Right renal cortex interstitium (tissue), 3 donors: ENCODE measurements around the gene ACOT4. TPM values are rescaled to one million over a fixed set of nuclear protein-coding genes. Genes with fewer than 3 reads are reported as not detected.
"Not testable (repeated sequence)": the region's sequence is repeated elsewhere in the genome, so short reads cannot be mapped to it uniquely, and the experiment has no call there.

Experiments used
- DNase-seq, 3 donors: peaks; one replicate each; pipeline ENCODE4 v3.0.0-alpha.2; 2013; ENCODE audit warnings: low read depth in 3 of 3, low spot score in 2 of 3
- polyA plus RNA-seq, 3 donors: library from polyadenylated mRNA; unstranded; fragments of 120-200 nt; gene quantifications; one replicate each; pipeline ENCODE4 v1.2.1, GENCODE V29; 2013; ENCODE audit not compliant: insufficient read length in 3 of 3

ACOT4 gene, protein sequence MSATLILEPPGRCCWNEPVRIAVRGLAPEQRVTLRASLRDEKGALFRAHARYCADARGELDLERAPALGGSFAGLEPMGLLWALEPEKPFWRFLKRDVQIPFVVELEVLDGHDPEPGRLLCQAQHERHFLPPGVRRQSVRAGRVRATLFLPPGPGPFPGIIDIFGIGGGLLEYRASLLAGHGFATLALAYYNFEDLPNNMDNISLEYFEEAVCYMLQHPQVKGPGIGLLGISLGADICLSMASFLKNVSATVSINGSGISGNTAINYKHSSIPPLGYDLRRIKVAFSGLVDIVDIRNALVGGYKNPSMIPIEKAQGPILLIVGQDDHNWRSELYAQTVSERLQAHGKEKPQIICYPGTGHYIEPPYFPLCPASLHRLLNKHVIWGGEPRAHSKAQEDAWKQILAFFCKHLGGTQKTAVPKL
- 1 to 10 TPM; 2.9 to 4.6 (median 3.8) TPM for polyA plus RNA-seq

DNA sequence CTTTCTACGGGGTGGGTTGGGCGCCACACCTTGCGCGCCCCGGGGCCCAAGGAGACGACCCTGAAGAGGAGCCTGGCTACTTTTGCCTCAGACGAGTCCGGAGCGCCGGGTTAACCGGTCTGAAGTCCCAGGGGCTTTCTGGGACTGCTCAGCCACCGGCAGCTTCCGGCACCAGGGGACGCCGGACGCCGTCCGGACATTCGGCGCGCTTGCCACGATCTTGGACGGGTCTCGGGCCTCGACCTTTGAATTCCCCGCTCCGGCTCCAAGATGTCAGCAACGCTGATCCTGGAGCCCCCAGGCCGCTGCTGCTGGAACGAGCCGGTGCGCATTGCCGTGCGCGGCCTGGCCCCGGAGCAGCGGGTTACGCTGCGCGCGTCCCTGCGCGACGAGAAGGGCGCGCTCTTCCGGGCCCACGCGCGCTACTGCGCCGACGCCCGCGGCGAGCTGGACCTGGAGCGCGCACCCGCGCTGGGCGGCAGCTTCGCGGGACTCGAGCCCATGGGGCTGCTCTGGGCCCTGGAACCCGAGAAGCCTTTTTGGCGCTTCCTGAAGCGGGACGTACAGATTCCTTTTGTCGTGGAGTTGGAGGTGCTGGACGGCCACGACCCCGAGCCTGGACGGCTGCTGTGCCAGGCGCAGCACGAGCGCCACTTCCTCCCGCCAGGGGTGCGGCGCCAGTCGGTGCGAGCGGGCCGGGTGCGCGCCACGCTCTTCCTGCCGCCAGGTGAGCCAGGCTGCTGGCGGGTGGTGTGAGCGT lies at the start of gene ACOT4:
ACOT4 (plus strand) TSS at position 184 of the 760 bp plus-strand sequence; CDS start at position 271, 87 bp downstream.
- DNase-seq = no peak

DNA sequence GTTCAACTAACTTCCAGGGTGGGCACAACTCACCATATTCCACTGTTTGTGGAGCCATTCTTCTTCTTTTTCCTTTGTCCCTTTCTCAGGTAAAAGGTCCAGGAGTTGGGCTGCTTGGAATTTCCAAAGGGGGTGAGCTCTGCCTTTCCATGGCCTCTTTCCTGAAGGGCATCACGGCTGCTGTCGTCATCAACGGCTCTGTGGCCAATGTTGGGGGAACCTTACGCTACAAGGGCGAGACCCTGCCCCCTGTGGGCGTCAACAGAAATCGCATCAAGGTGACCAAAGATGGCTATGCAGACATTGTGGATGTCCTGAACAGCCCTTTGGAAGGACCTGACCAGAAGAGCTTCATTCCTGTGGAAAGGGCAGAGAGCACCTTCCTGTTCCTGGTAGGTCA lies 48.7 kb upstream of the ACOT4 start:
- not testable (repeated sequence) for DNase-seq

DNA sequence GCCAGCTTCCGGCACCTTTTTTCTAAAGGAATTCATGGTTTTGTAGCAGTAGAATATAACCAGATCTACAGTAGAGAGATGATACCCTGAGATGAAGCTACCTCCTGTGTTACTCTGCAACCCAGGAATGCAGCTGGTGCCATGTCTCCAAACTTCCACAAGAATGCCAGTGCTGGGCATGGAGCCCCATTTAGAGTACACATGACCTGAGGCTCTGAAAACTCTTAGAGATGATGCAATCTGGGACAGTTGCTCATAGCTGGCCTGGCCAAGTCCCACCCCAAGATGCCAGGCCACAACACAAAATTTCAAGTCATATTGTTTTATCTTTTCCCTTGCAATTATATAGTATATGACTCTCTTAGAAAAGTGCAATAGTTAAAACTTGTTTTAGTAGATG lies 46.3 kb upstream of the ACOT4 start:
- not testable (repeated sequence) for DNase-seq

DNA sequence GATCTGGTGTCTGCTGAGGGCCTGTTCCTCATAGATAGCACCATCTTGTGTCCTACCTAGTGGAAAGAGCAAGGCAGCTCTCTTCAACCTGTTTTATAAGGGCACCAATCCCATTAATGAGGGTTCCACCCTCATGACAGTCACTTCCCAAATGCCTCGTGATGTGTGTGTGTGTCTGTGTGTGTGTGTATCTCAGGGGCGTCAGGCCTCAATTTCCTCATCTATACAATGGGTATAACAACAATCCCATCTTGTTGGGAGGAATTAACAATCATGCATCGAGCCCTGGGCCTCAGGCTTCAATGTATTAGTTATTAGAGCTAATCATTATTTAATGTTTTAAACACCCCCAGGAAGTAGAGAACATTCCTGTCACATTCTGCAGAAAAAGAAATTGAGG lies 42.6 kb upstream of the ACOT4 start:
- not testable (repeated sequence) for DNase-seq

DNA sequence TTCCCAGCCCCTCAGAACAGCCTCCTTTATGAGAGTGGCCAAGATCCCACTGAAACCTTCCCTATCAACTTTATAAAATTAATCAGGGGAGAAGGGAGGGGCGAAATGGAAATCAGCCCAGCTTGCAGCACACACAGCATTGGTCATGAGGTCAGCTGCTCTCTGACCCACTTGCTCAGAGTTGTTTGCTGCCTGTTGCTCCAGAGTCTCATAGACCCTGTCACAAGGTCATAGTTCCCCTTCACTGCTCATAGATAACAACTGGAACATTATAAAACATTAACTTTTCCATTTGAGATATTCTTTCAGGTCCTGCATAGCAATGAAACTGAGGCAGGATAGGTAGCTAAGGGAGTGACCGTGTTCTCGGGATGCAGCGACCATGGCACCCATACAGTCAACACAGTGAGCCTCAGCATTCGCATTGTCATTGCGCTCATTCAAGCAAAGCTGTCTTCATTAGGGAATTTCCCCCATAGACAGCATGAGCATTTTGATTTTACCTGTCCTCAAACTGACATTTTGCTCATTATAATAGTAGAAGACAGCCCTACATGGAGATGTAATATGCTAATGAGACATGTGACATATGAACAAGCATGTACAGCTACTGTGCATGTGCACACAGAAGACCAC lies 41.7 kb upstream of the ACOT4 start:
- DNase-seq = not testable (repeated sequence)

DNA sequence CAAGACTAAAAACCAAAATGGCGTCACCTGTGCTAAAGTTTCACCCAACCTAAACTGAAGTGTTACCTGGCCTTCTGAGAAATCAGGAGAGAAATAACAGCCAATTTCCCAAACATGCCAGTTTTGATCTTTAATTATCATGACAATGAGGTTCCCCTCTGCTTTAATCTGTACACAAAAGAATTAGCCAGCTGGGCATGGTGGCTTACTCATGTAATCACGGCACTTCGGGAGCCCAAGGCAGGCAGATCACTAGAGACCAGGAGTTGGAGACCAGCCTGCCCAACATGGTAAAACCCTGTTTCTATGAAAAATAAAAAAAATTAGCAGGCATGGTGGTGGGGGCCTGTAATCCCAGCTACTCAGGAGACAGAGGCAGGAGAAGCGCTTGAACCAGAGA lies 37.8 kb upstream of the ACOT4 start:
- no peak for DNase-seq

DNA sequence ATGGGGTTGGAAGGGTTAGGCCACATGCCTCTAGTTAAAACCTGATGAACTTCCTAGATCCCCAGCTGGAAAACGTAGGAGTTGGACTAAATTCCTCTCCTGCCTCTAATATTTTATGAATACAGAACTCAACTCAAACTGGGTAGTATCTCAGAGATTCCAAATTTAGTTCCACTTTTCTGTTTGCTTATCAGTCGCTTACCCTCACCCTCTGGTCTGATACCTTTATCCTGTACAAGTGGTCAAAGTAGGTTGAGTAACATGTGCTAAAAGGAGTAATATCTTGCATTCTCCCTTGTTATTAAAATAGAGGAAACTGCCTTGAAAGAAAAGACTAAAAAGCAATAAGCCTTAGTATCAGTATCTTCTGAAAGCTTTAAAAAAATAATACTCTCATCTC lies 34.5 kb upstream of the ACOT4 start:
- DNase-seq = not testable (repeated sequence)

DNA sequence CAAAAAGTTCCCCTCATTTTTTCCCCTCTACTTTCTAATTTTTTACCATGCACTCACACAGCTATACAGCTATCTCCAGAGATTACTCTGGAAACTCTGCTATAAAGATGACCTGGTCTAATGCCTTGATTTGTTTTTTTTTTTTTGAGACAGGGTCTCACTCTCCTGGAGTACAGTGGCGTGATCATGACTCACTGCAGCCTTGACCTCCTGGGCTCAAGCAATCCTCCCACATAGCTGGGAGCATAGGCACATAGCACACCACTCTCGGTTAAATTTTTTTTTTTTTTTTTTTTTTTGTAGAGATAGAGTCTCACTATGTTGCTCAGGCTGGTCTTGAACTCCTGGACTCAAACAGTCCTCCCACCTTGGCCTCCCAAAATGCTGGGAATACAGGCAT lies 33.4 kb upstream of the ACOT4 start:
- DNase-seq = not testable (repeated sequence)

DNA sequence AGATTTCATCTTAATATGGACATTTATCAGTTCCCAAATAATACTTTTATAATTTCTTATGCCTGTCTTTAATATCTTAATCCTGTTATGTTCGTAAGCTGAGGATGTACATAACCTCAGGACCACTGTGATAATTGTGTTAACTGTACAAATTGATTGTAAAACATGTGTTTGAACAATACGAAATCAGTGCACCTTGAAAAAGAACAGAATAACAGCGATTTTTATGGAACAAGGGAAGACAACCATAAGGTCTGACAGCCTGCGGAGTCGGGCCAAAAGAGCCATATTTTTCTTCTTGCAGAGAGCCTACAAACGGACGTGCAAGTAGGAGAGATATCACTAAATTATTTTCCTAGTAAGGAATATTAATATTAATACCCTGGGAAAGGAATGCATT lies 29.4 kb upstream of the ACOT4 start:
- not testable (repeated sequence) for DNase-seq

DNA sequence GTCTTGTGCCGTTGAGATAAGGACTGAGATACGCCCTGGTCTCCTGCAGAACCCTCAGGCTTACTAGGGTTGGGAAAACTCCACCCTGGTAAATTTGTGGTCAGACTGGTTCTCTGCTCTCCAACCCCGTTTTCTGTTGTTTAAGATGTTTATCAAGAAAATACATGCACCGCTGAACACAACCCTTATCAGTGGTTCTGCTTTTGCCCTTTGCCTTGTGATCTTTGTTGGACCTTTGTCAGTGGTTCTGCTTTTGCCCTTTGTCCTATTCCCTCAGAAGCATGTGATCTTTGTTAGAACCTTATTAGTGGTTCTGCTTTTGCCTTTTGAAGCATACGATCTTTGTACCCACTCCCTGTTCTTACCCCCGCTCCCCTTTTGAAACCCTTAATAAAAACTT lies 29.0 kb upstream of the ACOT4 start:
- DNase-seq = not testable (repeated sequence)

DNA sequence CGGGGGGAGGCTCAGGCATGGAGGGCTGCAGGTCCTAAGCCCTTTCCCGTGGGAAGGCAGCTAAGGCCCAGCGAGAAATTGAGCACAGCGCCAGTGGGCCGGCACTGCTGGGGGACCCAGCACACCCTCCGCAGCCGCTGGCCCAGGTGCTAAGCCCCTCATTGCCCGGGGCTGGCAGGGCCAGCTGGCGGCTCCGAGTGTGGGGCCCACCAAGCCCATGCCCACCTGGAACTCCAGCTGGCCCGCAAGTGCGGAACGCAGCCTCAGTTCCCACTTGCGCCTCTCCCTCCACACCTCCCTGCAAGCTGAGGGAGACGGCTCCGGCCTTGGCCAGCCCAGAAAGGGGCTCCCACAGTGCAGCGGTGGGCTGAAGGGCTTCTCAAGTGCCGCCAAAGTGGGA lies 25.2 kb upstream of the ACOT4 start:
- not testable (repeated sequence) for DNase-seq

DNA sequence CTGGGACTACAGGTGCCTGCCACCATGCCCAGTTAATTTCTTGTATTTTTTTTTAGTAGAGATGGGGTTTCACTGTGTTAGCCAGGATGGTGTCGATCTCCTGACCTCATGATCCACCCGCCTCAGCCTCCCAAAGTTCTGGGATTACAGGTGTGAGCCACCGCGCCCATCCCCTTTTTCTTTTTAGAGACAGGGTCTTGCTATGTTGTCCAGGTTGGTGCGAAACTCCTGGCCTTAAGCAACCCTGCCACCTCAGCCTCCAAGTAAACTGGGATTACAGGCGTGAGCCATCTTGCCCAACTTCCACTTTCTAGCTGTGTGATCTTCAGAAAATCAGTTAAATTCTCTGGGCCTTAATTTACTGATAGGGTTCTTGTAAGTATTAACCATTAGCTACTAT lies 24.7 kb upstream of the ACOT4 start:
- not testable (repeated sequence) for DNase-seq

DNA sequence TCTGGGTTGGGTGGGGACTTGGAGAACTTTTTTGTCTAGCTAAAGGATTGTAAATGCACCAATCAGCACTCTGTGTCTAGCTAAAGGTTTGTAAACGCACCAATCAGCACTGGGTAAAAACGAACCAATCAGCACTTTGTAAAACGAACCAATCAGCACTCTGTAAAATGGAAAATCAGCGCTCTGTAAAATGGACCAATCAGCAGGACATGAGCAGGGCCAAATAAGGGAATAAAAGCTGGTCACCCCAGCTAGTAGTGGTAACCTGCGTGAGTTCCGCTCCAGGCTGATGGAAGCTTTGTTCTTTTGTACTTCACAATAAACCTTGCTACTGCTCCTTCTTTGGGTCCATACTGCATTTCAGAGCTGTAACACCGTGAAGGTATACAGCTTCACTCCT lies 24.3 kb upstream of the ACOT4 start:
- no peak for DNase-seq

DNA sequence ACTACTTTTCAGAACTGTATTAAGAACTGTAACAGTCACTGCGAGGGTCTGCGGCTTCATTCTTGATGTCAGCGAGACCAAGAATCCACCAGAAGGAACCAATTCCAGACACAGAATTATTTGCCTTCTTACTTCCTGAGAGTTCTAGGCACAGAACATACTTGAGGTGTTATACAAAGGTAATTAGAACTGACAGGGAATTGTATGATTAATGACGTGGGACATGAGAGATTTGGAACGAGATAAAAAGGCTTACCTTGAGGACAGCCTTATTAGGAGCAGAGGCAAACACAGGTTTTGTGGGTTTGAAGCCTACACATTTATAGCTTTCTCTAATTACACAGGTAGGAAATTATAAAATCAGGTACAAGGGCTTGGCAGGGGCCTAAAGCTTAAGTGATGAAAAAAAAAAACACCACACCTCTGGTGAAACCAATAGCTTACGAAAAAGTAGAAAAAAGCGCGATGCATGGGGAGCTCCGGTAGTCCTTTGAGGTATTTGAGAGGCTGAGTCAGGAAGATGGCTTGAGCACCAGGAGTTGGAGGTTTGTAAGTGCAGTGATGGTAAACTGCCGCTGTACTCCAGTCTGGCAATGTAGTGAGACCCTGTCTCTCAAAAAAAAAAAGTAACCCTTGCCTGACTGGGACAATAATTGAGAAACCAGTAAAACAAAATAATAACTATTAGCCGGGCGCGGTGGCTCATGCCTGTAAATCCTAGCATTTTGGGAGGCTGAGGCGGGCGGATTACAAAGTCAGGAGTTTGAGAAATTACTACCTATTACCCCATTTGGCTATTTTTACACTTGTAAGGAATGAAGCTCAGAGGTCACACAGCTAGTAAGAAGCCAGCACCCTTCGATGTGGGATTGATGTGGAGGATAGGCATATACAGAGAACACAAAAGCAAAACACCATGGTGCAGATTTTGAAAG lies 23.5 kb upstream of the ACOT4 start:
- DNase-seq = no peak

DNA sequence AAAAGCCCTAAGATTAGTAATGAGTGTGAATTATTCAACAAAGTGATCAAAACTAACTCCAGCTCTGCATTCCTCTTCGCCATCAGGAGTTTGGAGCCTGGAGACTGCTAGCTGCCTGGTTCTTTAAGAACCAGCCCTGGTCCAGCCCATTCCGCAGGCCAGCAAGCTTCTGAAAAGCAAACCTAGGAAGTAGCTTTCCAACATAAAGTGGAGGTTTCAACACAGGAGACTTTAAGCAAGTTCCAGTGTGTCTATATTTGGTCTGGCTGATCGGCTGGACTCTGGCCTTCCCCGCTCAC lies 22.8 kb upstream of the ACOT4 start:
- DNase-seq = not testable (repeated sequence)

DNA sequence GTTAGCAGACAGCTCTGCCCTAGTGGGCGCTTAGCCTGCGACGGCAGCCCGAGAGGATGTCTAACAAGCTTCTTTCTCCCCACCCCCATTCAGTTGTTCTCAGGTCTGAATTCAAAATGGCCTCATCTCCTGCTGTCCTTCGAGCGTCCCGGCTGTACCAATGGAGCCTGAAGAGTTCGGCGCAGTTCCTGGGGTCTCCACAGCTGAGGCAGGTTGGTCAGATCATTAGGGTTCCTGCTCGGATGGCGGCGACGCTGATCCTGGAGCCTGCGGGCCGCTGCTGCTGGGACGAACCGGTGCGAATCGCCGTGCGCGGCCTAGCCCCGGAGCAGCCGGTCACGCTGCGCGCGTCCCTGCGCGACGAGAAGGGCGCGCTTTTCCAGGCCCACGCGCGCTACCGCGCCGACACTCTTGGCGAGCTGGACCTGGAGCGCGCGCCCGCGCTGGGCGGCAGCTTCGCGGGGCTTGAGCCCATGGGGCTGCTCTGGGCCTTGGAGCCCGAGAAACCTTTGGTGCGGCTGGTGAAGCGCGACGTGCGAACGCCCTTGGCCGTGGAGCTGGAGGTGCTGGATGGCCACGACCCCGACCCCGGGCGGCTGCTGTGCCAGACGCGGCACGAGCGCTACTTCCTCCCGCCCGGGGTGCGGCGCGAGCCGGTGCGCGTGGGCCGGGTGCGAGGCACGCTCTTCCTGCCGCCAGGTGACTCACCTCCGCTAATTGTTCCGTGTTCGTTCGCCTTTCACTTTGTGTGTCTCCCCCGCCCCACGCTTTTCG lies 22.3 kb upstream of the ACOT4 start, which contains the start of gene ACOT2:
ACOT2 (plus strand) TSS at position 29 of the 774 bp plus-strand sequence; CDS start at position 57, 28 bp downstream.
- DNase-seq = peak; percentile 80 to 85 (median 84)

DNA sequence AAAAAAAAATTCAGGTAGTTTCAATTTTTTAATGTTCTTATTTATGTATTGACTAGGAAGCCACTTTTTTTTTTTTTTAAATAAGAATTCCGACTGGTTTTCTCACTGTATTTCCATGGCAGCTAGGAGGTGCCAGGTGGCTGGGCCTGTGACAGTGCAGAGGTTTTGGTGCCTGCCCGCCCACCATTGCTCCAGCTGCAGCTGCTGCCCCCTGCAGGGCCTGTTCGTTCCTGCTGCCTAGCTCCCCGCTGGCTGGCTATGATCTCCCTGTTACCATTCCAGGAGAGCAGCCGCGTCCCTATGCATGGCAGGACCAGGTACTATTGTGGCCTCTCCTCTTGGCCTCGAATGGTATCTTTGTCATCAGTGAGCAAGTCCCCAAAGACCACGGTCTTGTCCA lies 20.8 kb upstream of the ACOT4 start:
- not testable (repeated sequence) for DNase-seq

DNA sequence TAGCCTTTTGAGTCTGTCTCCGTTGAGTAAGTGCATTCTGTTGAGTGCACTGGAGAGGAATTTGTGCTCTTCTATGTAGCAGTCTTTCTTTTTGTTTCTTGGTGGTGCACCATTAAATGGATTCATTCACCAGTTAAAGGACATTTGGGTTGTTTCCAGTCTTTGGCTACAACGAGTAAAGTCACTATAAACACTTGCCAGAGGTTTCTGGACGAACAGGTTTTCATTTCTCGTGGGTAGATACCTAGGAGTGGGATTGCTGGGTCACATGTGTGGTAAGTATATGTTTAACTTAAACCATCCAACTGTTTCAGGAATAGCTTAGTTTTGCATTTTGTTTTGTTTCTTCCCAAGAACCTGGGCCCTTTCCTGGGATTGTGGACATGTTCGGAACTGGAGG lies 18.6 kb upstream of the ACOT4 start:
- not testable (repeated sequence) for DNase-seq

DNA sequence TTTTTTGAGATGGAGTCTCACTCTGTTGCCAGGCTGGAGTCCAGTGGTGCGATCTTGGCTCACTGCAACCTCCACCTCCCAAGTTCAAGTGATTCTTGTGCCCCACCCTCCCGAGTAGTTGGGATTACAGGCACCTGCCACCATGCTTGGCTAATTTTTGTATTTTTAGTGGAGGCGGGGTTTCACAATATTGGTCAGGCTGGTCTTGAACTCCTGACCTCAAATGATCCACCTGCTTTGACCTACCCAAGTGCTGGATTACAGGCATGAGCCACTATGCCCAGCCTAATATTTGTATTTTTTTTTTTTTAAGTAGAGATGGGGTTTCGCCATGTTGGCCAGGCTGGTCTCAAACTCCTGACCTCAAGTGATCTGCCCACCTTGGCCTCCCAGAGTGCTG lies 17.9 kb upstream of the ACOT4 start:
- DNase-seq = not testable (repeated sequence)
